Measurements from ENCODE around the gene S100A3. TPM values are rescaled to one million over a fixed set of nuclear protein-coding genes. Genes with fewer than 3 reads are reported as not detected.

The S100A3 gene
- total RNA-seq, 1 donor from 2014 or later: not detected

DNA sequence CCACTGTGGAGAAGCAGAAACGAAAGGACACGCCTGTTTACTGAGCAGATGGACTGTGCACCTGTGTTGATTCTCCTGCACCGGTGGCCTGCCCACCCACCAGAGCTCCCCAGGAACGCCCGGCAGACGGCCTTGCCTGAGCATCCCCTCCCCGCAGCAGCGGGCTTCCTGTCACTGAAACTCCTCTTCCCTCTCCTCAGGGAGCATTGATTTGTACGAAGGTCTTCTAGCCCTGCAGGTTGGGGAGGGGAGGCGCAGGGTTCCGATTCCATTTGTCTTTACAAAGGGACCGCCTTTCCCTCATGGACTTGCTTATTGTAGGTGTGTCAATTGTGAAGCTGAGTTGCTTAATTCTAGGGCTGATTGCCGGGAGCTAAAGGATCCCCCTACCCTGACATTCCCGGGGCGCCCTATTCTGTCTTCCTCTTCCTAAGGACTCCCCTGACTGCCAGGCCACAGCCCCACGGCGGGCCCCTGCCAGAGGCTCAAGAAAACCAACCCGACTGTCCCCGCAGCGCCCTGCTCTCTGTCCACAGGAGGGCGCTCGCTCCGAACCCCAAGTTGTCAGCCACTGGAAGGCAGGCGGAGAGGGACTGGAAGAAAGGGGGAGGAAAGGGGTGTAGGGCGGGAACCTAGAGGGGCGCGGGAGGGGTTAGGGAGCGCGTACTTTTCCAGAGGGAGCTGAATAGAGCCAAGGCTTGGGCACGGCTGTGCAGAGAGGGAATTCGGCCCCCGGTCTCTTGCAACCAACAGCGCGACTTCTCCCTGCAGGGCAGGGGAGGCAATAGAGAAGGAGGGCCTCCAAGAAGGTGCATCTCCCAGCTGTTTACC, 16.1 kb downstream of the S100A3 start:
- H3K36me3 Mint-ChIP-seq (ENCODE audit: unreplicated experiment): no peaks in the 10 kb centered on the region
- H3K27ac Mint-ChIP-seq (ENCODE audit: unreplicated experiment): peak overlapping the region; percentile 44
- H3K27me3 Mint-ChIP-seq (ENCODE audit: unreplicated experiment): no peaks in the 10 kb centered on the region
- peaks cover 20% of the 10 kb centered on the region for H3K4me1 Mint-ChIP-seq (ENCODE audit: low read depth, unreplicated experiment)
- DNase-seq: peak; percentile 87
- H3K4me3 Mint-ChIP-seq (ENCODE audit: unreplicated experiment): peak overlapping the region; percentile 47
- TF ChIP-seq CTCF (IDR thresholded peaks at IDR 0.05; ENCODE audit: partially characterized antibody, unreplicated experiment): peak; percentile 82
- no peaks in the 10 kb centered on the region for H3K9me3 Mint-ChIP-seq (ENCODE audit: unreplicated experiment)

GRCh38 chr1:153532181-153532580, 16.9 kb downstream of the S100A3 start:
- no peaks in the 10 kb centered on the region for H3K36me3 Mint-ChIP-seq (ENCODE audit: unreplicated experiment)
- peak overlapping the region; percentile 47 for H3K4me3 Mint-ChIP-seq (ENCODE audit: unreplicated experiment)
- no peaks in the 10 kb centered on the region for H3K9me3 Mint-ChIP-seq (ENCODE audit: unreplicated experiment)
- no peaks in the 10 kb centered on the region for H3K27me3 Mint-ChIP-seq (ENCODE audit: unreplicated experiment)
- peak overlapping the region; percentile 44 for H3K27ac Mint-ChIP-seq (ENCODE audit: unreplicated experiment)
- H3K4me1 Mint-ChIP-seq (ENCODE audit: low read depth, unreplicated experiment): peaks cover 18% of the 10 kb centered on the region
- no peak for DNase-seq
- TF ChIP-seq CTCF (IDR thresholded peaks at IDR 0.05; ENCODE audit: partially characterized antibody, unreplicated experiment): no peak

GRCh38 chr1:153531638-153532037, 17.4 kb downstream of the S100A3 start:
- Mint-ChIP-seq H3K27ac (ENCODE audit: unreplicated experiment) (no peak overlapping the region), H3K36me3 (ENCODE audit: unreplicated experiment) (no peaks in the 10 kb centered on the region), H3K4me3 (ENCODE audit: unreplicated experiment) (no peak overlapping the region), H3K9me3 (ENCODE audit: unreplicated experiment) (no peaks in the 10 kb centered on the region), H3K27me3 (ENCODE audit: unreplicated experiment) (no peaks in the 10 kb centered on the region), H3K4me1 (ENCODE audit: low read depth, unreplicated experiment) (peaks cover 20% of the 10 kb centered on the region)
- no peak for TF ChIP-seq CTCF (IDR thresholded peaks at IDR 0.05; ENCODE audit: partially characterized antibody, unreplicated experiment)
- DNase-seq: no peak

GRCh38 chr1:153527683-153528040, 21.4 kb downstream of the S100A3 start:
- Mint-ChIP-seq H3K4me3 (ENCODE audit: unreplicated experiment) (no peak overlapping the region), H3K36me3 (ENCODE audit: unreplicated experiment) (no peaks in the 10 kb centered on the region), H3K27me3 (ENCODE audit: unreplicated experiment) (peaks cover 4% of the 10 kb centered on the region), H3K4me1 (ENCODE audit: low read depth, unreplicated experiment) (peaks cover 20% of the 10 kb centered on the region), H3K27ac (ENCODE audit: unreplicated experiment) (no peak overlapping the region), H3K9me3 (ENCODE audit: unreplicated experiment) (no peaks in the 10 kb centered on the region)
- no peak for TF ChIP-seq CTCF (IDR thresholded peaks at IDR 0.05; ENCODE audit: partially characterized antibody, unreplicated experiment)
- DNase-seq: no peak

DNA sequence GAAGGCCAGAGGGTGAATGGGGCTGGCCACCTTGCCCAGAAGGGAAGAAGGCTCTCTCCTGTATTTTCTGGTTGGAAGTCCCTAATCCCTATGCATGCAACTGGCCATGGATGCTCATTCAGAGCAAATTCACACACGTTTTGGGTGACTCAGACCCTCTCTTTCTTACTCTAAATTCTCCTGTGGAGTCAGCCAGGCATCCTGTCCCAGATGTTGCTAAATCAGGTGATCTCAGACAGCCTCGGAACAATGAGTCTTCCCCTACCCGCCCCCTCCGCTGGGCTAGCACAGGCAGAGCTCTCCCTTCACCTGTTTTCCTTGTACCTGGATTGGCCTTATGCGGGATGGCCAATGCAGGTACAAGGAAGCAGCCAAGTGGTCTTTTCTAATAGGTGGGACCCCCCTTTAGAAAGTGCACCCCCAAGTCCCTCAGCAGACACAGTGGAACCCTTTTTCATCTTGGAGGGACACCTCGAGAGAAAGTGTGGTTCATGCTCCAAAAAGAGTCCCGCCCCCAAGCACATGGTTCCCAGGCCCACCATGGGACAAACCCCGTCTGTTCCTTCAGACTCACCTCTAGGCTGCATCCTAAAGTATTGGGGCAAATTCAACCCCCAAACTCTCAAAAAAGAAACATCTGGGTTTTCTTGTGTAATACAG, 21.9 kb downstream of the S100A3 start:
- Mint-ChIP-seq H3K27me3 (ENCODE audit: unreplicated experiment) (peaks cover 7% of the 10 kb centered on the region), H3K36me3 (ENCODE audit: unreplicated experiment) (no peaks in the 10 kb centered on the region), H3K9me3 (ENCODE audit: unreplicated experiment) (no peaks in the 10 kb centered on the region), H3K4me1 (ENCODE audit: low read depth, unreplicated experiment) (peaks cover 18% of the 10 kb centered on the region), H3K4me3 (ENCODE audit: unreplicated experiment) (no peak overlapping the region), H3K27ac (ENCODE audit: unreplicated experiment) (no peak overlapping the region)
- DNase-seq: no peak
- no peak for TF ChIP-seq CTCF (IDR thresholded peaks at IDR 0.05; ENCODE audit: partially characterized antibody, unreplicated experiment)

Data from glutamatergic neuron (in vitro differentiated cells).